ENCODE results near the gene ILF3.

The ILF3 gene

GRCh38 chr19:10695401-10696398, 41.6 kb downstream of the ILF3 start:
- peak; percentile 82 for DNase-seq (ENCODE audit: low read depth)

GRCh38 chr19:10699650-10700335, 45.6 kb downstream of the ILF3 start:
- DNase-seq (ENCODE audit: low read depth) = peak; percentile 34

GRCh38 chr19:10701955-10702525, 47.9 kb downstream of the ILF3 start:
- peak; percentile 49 for DNase-seq (ENCODE audit: low read depth)

- DNase-seq (ENCODE audit: low read depth) = no peak
These were observed 52.8 kb downstream of the ILF3 start for GRCh38 chr19:10706990-10707389.

- no peak for DNase-seq (ENCODE audit: low read depth)
These were observed 53.3 kb downstream of the ILF3 start for GRCh38 chr19:10707440-10707839.

- DNase-seq (ENCODE audit: low read depth) = no peak
These were observed 54.1 kb downstream of the ILF3 start for GRCh38 chr19:10708291-10708690.

- DNase-seq (ENCODE audit: low read depth) = no peak
These were observed 57.9 kb downstream of the ILF3 start for GRCh38 chr19:10712045-10712444.

- no peak for DNase-seq (ENCODE audit: low read depth)
These were observed 58.6 kb downstream of the ILF3 start for GRCh38 chr19:10712754-10713153.

- DNase-seq (ENCODE audit: low read depth) = no peak
These were observed 59.2 kb downstream of the ILF3 start for GRCh38 chr19:10713317-10713716.

- DNase-seq (ENCODE audit: low read depth) = no peak
These were observed 62.9 kb downstream of the ILF3 start for GRCh38 chr19:10717054-10717355.

- peak; percentile 99 for DNase-seq (ENCODE audit: low read depth)
These were observed 63.4 kb downstream of the ILF3 start, which contains the start of gene DNM2 for GRCh38 chr19:10717356-10718204. Gene DNM2, plus strand, starts transcription at chr19:10718079. Its CDS starts 164 bp downstream, at chr19:10718243.

GRCh38 chr19:10718205-10719196, 64.4 kb downstream of the ILF3 start:
- DNase-seq (ENCODE audit: low read depth) = no peak

GRCh38 chr19:10719466-10719961, 65.4 kb downstream of the ILF3 start:
- peak; percentile 61 for DNase-seq (ENCODE audit: low read depth)

- DNase-seq (ENCODE audit: low read depth) = no peak
These were observed 66.5 kb downstream of the ILF3 start for GRCh38 chr19:10720607-10721125.

GRCh38 chr19:10723591-10723990, 69.4 kb downstream of the ILF3 start:
- no peak for DNase-seq (ENCODE audit: low read depth)

- DNase-seq (ENCODE audit: low read depth) = no peak
These were observed 70.5 kb downstream of the ILF3 start for GRCh38 chr19:10724573-10725071.

- no peak for DNase-seq (ENCODE audit: low read depth)
These were observed 71.3 kb downstream of the ILF3 start for GRCh38 chr19:10725415-10725814.

GRCh38 chr19:10726268-10726667, 72.1 kb downstream of the ILF3 start:
- no peak for DNase-seq (ENCODE audit: low read depth)

- no peak for DNase-seq (ENCODE audit: low read depth)
These were observed 73.6 kb downstream of the ILF3 start for GRCh38 chr19:10727685-10728201.

- DNase-seq (ENCODE audit: low read depth) = no peak
These were observed 75.3 kb downstream of the ILF3 start for GRCh38 chr19:10729411-10729810.

Data from CMK (cell line).